Kidney epithelial cell (primary cell): ENCODE measurements around the gene TMEM18. TPM values are rescaled to one million over a fixed set of nuclear protein-coding genes. Genes with fewer than 3 reads are reported as not detected.

Experiments used
- DNase-seq: peaks from one replicate; pipeline ENCODE4 v3.0.0-alpha.2; 2010; ENCODE audit warnings: low read depth
- H3K27me3 ChIP-seq: 2 replicates; pipeline ENCODE4 v1.6.0; 2011; ENCODE audit warnings: low read length; ENCODE audit not compliant: control insufficient read depth, insufficient read depth
- H3K36me3 ChIP-seq: 2 replicates; pipeline ENCODE4 v1.5.1; 2011; ENCODE audit warnings: low read length; ENCODE audit not compliant: control insufficient read depth, insufficient read depth
- H3K4me3 ChIP-seq: 2 replicates; pipeline ENCODE4 v1.5.1; 2011; ENCODE audit warnings: low read depth, mild to moderate bottlenecking, control low read depth, low read length
- CTCF ChIP-seq: IDR thresholded peaks from 2 replicates; pipeline ENCODE4 v1.5.1; 2011; ENCODE audit warnings: mild to moderate bottlenecking, moderate library complexity, low read length, control low read depth, inconsistent platforms; ENCODE audit not compliant: insufficient read depth, poor library complexity, severe bottlenecking
- total RNA-seq: library from RNA; depleted of rRNA; stranded (reverse); fragments of >200 nt; gene quantifications from 2 replicates; pipeline ENCODE4 v1.2.3, GENCODE V29; 2015

Gene TMEM18
- total RNA-seq, 1 donor from 2014 or later: 37.1 TPM

- no peak for TF ChIP-seq CTCF
- no peak overlapping the region for H3K4me3 ChIP-seq
- peaks cover 6% of the 10 kb centered on the region for H3K27me3 ChIP-seq
- H3K36me3 ChIP-seq: peaks cover 2% of the 10 kb centered on the region
- no peak for DNase-seq
Measured at GRCh38 chr2:665340-666073, 11.7 kb downstream of the TMEM18 start.

GRCh38 chr2:664063-664462 is 13.1 kb downstream of the TMEM18 start:
- TF ChIP-seq CTCF: no peak

GRCh38 chr2:663221-663620 is 14.0 kb downstream of the TMEM18 start:
- DNase-seq: no peak
- no peak for TF ChIP-seq CTCF
- Histone ChIP-seq H3K36me3 (peaks cover 2% of the 10 kb centered on the region), H3K27me3 (peaks cover 10% of the 10 kb centered on the region), H3K4me3 (no peak overlapping the region)

More at GRCh38 chr2:664063-664462, 13.1 kb downstream of the TMEM18 start:
- DNase-seq: no peak
- Histone ChIP-seq H3K4me3 (no peak overlapping the region), H3K36me3 (peaks cover 2% of the 10 kb centered on the region), H3K27me3 (peaks cover 10% of the 10 kb centered on the region)

- H3K27me3 ChIP-seq: peaks cover 10% of the 10 kb centered on the region
- H3K36me3 ChIP-seq: peaks cover 2% of the 10 kb centered on the region
- H3K4me3 ChIP-seq: no peak overlapping the region
- TF ChIP-seq CTCF: no peak
- DNase-seq: no peak
Measured at GRCh38 chr2:661360-661635, 15.9 kb downstream of the TMEM18 start.

- no peak for DNase-seq
- no peak for TF ChIP-seq CTCF
- Histone ChIP-seq H3K4me3 (no peak overlapping the region), H3K27me3 (peaks cover 10% of the 10 kb centered on the region), H3K36me3 (peaks cover 2% of the 10 kb centered on the region)
Measured at GRCh38 chr2:660586-661359, 16.4 kb downstream of the TMEM18 start.
